HL-60 (cell line): ENCODE data around the gene SEC23A.

Source experiments
- DNase-seq, 2 experiments: peaks; one replicate each; pipeline ENCODE4 v3.0.0-alpha.2; 2010 to 2020; ENCODE audit warnings: low read depth in 1 of 2, low spot score in 1 of 2
- H3K27ac ChIP-seq: fragments of 250-450 bp; sonication (Bioruptor Pico); replicated peaks from 2 replicates; pipeline ENCODE4 v1.5.1; 2020; ENCODE audit warnings: mild to moderate bottlenecking, moderate library complexity
- H3K27me3 ChIP-seq: fragments of 250-450 bp; sonication (Bioruptor Pico); 2 replicates; pipeline ENCODE4 v1.5.1; 2021; ENCODE audit warnings: mild to moderate bottlenecking, moderate library complexity; ENCODE audit not compliant: insufficient read depth, poor library complexity, severe bottlenecking
- H3K4me3 ChIP-seq: replicated peaks from 2 replicates; pipeline ENCODE4 v1.5.1; 2011; ENCODE audit warnings: mild to moderate bottlenecking, control low read depth, low read length; ENCODE audit not compliant: insufficient read depth
- CTCF ChIP-seq: IDR thresholded peaks from one replicate; pipeline ENCODE4 v1.5.1; 2011; ENCODE audit warnings: low read length, control low read depth, inconsistent platforms; ENCODE audit not compliant: insufficient read depth
- GABPA ChIP-seq: IDR thresholded peaks from 2 replicates; pipeline ENCODE4 v1.6.1; 2012; ENCODE audit warnings: low read depth
- POLR2AphosphoS5 ChIP-seq: IDR thresholded peaks from 2 replicates; pipeline ENCODE4 v1.6.1; 2012; ENCODE audit warnings: low read depth
- REST ChIP-seq: IDR thresholded peaks from 2 replicates; pipeline ENCODE4 v1.6.1; 2012; ENCODE audit warnings: low read depth; ENCODE audit not compliant: insufficient replicate concordance
- SPI1 ChIP-seq: IDR thresholded peaks from 2 replicates; pipeline ENCODE4 v1.6.1; 2012; ENCODE audit warnings: low read depth, mild to moderate bottlenecking, borderline replicate concordance

SEC23A gene

GRCh38 chr14:39033371-39033770 is 69.7 kb downstream of the SEC23A start:
- no peak for TF ChIP-seq POLR2AphosphoS5
- no peak for TF ChIP-seq REST
- TF ChIP-seq CTCF, result no peak
- H3K27me3 ChIP-seq, result no peaks in the 10 kb centered on the region
- H3K27ac ChIP-seq, result no peak overlapping the region
- H3K4me3 ChIP-seq, result no peak overlapping the region
- DNase-seq, result no peak

- no peak for DNase-seq
- Histone ChIP-seq H3K4me3 (no peak overlapping the region), H3K27me3 (no peaks in the 10 kb centered on the region), H3K27ac (no peak overlapping the region)
- TF ChIP-seq GABPA (no peak), SPI1 (no peak)
Observed at GRCh38 chr14:39030209-39030608, 72.8 kb downstream of the SEC23A start.

- Histone ChIP-seq H3K27me3 (no peaks in the 10 kb centered on the region), H3K27ac (no peak overlapping the region), H3K4me3 (no peak overlapping the region)
- DNase-seq, result no peak
- TF ChIP-seq POLR2AphosphoS5 (no peak), GABPA (no peak), CTCF (no peak), REST (no peak), SPI1 (no peak)
Observed at GRCh38 chr14:39029789-39030188, 73.2 kb downstream of the SEC23A start.

DNA sequence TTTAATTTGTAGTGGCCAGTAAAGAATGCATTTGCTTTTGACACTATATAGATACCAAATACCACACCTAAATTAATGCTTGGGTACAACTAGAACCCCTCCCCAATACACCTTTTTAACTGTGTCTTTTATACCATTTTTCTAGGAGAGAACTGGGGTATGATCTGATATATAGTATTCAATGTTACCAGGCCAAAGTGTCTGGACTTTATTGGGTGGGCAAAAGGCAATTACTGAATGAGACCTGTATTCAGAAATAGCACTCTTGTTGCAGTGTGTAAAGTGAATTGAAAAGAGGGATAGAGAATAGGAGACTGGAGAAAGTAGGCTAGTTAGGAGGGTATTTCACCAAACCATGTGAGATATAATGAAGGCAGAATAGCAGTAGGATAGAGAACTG is 74.4 kb downstream of the SEC23A start:
- TF ChIP-seq GABPA, result no peak
- TF ChIP-seq POLR2AphosphoS5, result no peak
- no peak for TF ChIP-seq SPI1
- no peak for TF ChIP-seq REST
- no peak for TF ChIP-seq CTCF
- Histone ChIP-seq H3K4me3 (no peak overlapping the region), H3K27me3 (no peaks in the 10 kb centered on the region), H3K27ac (no peak overlapping the region)
- DNase-seq, result no peak
